HepG2 (cell line): ENCODE data around the gene IQSEC1. TPM values are rescaled to one million over a fixed set of nuclear protein-coding genes. Genes with fewer than 3 reads are reported as not detected.

ENCODE experiments used
- ARNT2 ChIP-seq: sonication (generic); formaldehyde crosslinking; IDR thresholded peaks from 2 replicates; pipeline ENCODE4 v1.8.0; 2022; ENCODE audit warnings: mild to moderate bottlenecking, low read depth, missing genetic modification reagents, moderate library complexity
- HDAC2 ChIP-seq: sonication (generic); formaldehyde crosslinking; IDR thresholded peaks from 2 replicates; pipeline ENCODE4 v1.4.0; 2020; ENCODE audit warnings: missing genetic modification reagents
- HOXA7 ChIP-seq: sonication (generic); formaldehyde crosslinking; IDR thresholded peaks from 2 replicates; pipeline ENCODE4 v1.8.1; 2022; ENCODE audit warnings: mild to moderate bottlenecking, missing genetic modification reagents, moderate library complexity
- NFIC ChIP-seq: IDR thresholded peaks from 2 replicates; pipeline ENCODE4 v1.6.1; 2012; ENCODE audit warnings: mild to moderate bottlenecking, low read length, inconsistent platforms
- NFRKB ChIP-seq: fragments of 450-650 bp; IDR thresholded peaks from 2 replicates; pipeline ENCODE4 v1.6.1; 2017
- PLRG1 ChIP-seq: fragments of 450-650 bp; conservative IDR thresholded peaks from 2 replicates; pipeline ENCODE4 v1.6.1; 2016
- ZNF260 ChIP-seq: sonication (generic); formaldehyde crosslinking; IDR thresholded peaks from 2 replicates; pipeline ENCODE4 v1.4.0; 2020; ENCODE audit warnings: missing genetic modification reagents, low read depth, mild to moderate bottlenecking, borderline replicate concordance
- ZNF3 ChIP-seq: IDR thresholded peaks from 2 replicates; pipeline ENCODE4 v1.7.0; 2017; ENCODE audit warnings: inconsistent platforms
- ZNF354B ChIP-seq: sonication (generic); formaldehyde crosslinking; IDR thresholded peaks from 2 replicates; pipeline ENCODE4 v1.8.0; 2022; ENCODE audit warnings: mild to moderate bottlenecking, missing genetic modification reagents
- polyA plus RNA-seq, 8 experiments: library from polyadenylated mRNA; depleted of rRNA in 3 of 8; stranded (reverse) in 7 of 8; unstranded in 1 of 8; fragments of >200 nt; fragmentation: Illumina TruSeq in 4 of 8; extraction: Trizol in 4 of 8; gene quantifications; 2 replicates each; pipeline versions ENCODE4 v1.2.1 to v1.2.3, GENCODE V29; 2011 to 2016; ENCODE audit warnings: low read depth in 4 of 8, missing spikeins in 1 of 8, mixed read lengths in 1 of 8; ENCODE audit not compliant: insufficient read depth in 1 of 8
- total RNA-seq, 5 experiments: library from RNA; depleted of rRNA; stranded (reverse); fragments of >200 nt; fragmentation: Illumina TruSeq; extraction: Trizol; gene quantifications; 2 replicates each; pipeline ENCODE4 v1.2.3, GENCODE V29; 2016; ENCODE audit warnings: low read depth in 1 of 5
- TF ChIP-seq, protein P1 (sequence below): sonication (generic); formaldehyde crosslinking; IDR thresholded peaks from 2 replicates; pipeline ENCODE4 v1.4.0; 2020; ENCODE audit warnings: missing genetic modification reagents
- TF ChIP-seq, protein P2 (sequence below): sonication (generic); formaldehyde crosslinking; conservative IDR thresholded peaks from 2 replicates; pipeline ENCODE4 v1.4.0; 2020; ENCODE audit warnings: missing genetic modification reagents
- TF ChIP-seq, protein P3 (sequence below): sonication (generic); formaldehyde crosslinking; IDR thresholded peaks from 2 replicates; pipeline ENCODE4 v1.5.0; 2020; ENCODE audit warnings: mild to moderate bottlenecking, missing genetic modification reagents, moderate library complexity
- TF ChIP-seq, protein P4 (sequence below): IDR thresholded peaks from 2 replicates; pipeline ENCODE4 v1.6.1; 2018; ENCODE audit warnings: missing genetic modification reagents
- TF ChIP-seq, protein P5 (sequence below): sonication (generic); formaldehyde crosslinking; conservative IDR thresholded peaks from 2 replicates; pipeline ENCODE4 v1.8.0; 2022; ENCODE audit warnings: mild to moderate bottlenecking, moderate library complexity, missing genetic modification reagents
- TF ChIP-seq, protein P6 (sequence below): sonication (generic); formaldehyde crosslinking; IDR thresholded peaks from 2 replicates; pipeline ENCODE4 v1.8.0; 2022; ENCODE audit warnings: low read depth, missing genetic modification reagents
- TF ChIP-seq, protein P7 (sequence below): IDR thresholded peaks from 2 replicates; pipeline ENCODE4 v1.6.1; 2016; ENCODE audit warnings: mild to moderate bottlenecking

IQSEC1 gene
- total and polyA plus RNA-seq, 2 of the 13 experiments (the other 11 are each of a cell fraction or from before 2014, with no cell fraction given): 17.4 to 20.2 TPM

DNA sequence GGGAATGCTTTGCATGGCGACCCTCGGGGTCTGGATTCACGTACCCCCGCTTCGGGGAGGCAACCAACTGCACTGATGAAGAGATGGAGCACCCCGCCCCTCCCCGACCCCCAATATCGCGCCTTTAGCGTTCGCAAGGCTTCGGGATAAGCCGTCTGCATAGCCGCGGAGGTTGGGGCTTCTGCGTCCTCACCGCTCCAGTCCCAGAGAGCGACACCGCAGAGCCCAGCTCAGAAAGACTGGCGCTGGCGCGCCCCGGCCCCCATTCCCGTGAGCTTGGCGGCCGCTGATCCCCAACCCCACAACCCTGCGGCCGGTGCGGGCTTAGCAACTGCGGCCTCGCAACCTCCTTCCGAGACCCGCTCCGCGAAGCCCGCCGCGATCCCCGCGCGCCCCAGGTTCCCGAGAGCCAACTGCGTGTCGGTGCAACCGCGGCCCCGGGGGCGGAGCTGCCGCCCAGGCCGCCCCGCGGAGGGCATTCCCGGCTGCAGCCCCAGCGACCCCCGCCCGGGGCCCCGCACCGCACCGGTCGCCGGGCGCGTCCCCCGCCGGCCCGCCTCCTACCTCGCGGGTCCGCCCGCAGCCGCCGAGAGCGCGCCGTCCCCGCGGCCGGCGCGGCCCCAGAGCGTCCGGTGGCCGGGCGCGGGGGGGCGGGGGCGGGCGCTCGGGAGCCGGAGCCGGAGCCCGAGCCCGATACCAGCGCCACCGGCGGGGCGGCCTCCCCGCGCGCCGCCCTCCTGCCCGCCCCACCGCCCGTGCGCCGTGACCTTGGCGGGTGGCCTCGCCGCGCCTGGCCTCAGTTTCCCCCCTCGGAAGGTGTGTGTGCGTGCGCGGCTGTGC is 79.5 kb downstream of the IQSEC1 start (continued):
- TF ChIP-seq, protein P1, sequence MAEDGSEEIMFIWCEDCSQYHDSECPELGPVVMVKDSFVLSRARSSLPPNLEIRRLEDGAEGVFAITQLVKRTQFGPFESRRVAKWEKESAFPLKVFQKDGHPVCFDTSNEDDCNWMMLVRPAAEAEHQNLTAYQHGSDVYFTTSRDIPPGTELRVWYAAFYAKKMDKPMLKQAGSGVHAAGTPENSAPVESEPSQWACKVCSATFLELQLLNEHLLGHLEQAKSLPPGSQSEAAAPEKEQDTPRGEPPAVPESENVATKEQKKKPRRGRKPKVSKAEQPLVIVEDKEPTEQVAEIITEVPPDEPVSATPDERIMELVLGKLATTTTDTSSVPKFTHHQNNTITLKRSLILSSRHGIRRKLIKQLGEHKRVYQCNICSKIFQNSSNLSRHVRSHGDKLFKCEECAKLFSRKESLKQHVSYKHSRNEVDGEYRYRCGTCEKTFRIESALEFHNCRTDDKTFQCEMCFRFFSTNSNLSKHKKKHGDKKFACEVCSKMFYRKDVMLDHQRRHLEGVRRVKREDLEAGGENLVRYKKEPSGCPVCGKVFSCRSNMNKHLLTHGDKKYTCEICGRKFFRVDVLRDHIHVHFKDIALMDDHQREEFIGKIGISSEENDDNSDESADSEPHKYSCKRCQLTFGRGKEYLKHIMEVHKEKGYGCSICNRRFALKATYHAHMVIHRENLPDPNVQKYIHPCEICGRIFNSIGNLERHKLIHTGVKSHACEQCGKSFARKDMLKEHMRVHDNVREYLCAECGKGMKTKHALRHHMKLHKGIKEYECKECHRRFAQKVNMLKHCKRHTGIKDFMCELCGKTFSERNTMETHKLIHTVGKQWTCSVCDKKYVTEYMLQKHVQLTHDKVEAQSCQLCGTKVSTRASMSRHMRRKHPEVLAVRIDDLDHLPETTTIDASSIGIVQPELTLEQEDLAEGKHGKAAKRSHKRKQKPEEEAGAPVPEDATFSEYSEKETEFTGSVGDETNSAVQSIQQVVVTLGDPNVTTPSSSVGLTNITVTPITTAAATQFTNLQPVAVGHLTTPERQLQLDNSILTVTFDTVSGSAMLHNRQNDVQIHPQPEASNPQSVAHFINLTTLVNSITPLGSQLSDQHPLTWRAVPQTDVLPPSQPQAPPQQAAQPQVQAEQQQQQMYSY (CRISPR knock-in tag): no peak
- TF ChIP-seq, protein P2, sequence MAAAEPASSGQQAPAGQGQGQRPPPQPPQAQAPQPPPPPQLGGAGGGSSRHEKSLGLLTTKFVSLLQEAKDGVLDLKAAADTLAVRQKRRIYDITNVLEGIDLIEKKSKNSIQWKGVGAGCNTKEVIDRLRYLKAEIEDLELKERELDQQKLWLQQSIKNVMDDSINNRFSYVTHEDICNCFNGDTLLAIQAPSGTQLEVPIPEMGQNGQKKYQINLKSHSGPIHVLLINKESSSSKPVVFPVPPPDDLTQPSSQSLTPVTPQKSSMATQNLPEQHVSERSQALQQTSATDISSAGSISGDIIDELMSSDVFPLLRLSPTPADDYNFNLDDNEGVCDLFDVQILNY (CRISPR knock-in tag): no peak
- TF ChIP-seq, protein P3, sequence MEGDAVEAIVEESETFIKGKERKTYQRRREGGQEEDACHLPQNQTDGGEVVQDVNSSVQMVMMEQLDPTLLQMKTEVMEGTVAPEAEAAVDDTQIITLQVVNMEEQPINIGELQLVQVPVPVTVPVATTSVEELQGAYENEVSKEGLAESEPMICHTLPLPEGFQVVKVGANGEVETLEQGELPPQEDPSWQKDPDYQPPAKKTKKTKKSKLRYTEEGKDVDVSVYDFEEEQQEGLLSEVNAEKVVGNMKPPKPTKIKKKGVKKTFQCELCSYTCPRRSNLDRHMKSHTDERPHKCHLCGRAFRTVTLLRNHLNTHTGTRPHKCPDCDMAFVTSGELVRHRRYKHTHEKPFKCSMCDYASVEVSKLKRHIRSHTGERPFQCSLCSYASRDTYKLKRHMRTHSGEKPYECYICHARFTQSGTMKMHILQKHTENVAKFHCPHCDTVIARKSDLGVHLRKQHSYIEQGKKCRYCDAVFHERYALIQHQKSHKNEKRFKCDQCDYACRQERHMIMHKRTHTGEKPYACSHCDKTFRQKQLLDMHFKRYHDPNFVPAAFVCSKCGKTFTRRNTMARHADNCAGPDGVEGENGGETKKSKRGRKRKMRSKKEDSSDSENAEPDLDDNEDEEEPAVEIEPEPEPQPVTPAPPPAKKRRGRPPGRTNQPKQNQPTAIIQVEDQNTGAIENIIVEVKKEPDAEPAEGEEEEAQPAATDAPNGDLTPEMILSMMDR (CRISPR knock-in tag): no peak
- TF ChIP-seq, protein P4, sequence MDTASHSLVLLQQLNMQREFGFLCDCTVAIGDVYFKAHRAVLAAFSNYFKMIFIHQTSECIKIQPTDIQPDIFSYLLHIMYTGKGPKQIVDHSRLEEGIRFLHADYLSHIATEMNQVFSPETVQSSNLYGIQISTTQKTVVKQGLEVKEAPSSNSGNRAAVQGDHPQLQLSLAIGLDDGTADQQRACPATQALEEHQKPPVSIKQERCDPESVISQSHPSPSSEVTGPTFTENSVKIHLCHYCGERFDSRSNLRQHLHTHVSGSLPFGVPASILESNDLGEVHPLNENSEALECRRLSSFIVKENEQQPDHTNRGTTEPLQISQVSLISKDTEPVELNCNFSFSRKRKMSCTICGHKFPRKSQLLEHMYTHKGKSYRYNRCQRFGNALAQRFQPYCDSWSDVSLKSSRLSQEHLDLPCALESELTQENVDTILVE: no peak
- TF ChIP-seq ZNF354B (CRISPR knock-in tag) (no peak), ZNF3 (CRISPR knock-in tag) (no peak), NFIC (no peak), HOXA7 (CRISPR knock-in tag) (no peak), ARNT2 (peak; percentile 22; the same call in 1 of the 2 replicates), ZNF260 (CRISPR knock-in tag) (no peak), HDAC2 (CRISPR knock-in tag) (peak; percentile 5; the same call in 1 of the 2 replicates), PLRG1 (no peak), NFRKB (no peak)
- TF ChIP-seq, protein P5, sequence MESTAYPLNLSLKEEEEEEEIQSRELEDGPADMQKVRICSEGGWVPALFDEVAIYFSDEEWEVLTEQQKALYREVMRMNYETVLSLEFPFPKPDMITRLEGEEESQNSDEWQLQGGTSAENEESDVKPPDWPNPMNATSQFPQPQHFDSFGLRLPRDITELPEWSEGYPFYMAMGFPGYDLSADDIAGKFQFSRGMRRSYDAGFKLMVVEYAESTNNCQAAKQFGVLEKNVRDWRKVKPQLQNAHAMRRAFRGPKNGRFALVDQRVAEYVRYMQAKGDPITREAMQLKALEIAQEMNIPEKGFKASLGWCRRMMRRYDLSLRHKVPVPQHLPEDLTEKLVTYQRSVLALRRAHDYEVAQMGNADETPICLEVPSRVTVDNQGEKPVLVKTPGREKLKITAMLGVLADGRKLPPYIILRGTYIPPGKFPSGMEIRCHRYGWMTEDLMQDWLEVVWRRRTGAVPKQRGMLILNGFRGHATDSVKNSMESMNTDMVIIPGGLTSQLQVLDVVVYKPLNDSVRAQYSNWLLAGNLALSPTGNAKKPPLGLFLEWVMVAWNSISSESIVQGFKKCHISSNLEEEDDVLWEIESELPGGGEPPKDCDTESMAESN (CRISPR knock-in tag): no peak; the same call in 1 of the 2 replicates
- TF ChIP-seq, protein P6, sequence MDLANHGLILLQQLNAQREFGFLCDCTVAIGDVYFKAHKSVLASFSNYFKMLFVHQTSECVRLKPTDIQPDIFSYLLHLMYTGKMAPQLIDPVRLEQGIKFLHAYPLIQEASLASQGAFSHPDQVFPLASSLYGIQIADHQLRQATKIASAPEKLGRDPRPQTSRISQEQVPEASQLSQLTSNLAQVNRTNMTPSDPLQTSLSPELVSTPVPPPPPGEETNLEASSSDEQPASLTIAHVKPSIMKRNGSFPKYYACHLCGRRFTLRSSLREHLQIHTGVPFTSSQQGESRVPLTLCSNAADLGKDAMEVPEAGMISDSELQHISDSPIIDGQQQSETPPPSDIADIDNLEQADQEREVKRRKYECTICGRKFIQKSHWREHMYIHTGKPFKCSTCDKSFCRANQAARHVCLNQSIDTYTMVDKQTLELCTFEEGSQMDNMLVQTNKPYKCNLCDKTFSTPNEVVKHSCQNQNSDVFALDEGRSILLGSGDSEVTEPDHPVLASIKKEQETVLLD (CRISPR knock-in tag): 0 out of 2 replicates have a peak, but pooled peaks have one; percentile 2
- TF ChIP-seq, protein P7, sequence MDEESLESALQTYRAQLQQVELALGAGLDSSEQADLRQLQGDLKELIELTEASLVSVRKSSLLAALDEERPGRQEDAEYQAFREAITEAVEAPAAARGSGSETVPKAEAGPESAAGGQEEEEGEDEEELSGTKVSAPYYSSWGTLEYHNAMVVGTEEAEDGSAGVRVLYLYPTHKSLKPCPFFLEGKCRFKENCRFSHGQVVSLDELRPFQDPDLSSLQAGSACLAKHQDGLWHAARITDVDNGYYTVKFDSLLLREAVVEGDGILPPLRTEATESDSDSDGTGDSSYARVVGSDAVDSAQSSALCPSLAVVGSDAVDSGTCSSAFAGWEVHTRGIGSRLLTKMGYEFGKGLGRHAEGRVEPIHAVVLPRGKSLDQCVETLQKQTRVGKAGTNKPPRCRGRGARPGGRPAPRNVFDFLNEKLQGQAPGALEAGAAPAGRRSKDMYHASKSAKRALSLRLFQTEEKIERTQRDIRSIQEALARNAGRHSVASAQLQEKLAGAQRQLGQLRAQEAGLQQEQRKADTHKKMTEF (CRISPR knock-in tag): no peak
